HG02870 (cell line): Measurements from ENCODE around the gene LRRC3.
A peak's percentile ranks its signal among the peaks of the same experiment; 100 is the strongest.
"Not testable (repeated sequence)": the region's sequence is repeated elsewhere in the genome, so short reads cannot be mapped to it uniquely, and the experiment has no call there.

ENCODE experiments used
- ATAC-seq: cut with Tn5 transposase; IDR thresholded peaks from one replicate; pipeline ENCODE4 v1.9.1; 2021; ENCODE audit warnings: mild to moderate bottlenecking, moderate library complexity; ENCODE audit not compliant: unreplicated experiment

Gene LRRC3, protein sequence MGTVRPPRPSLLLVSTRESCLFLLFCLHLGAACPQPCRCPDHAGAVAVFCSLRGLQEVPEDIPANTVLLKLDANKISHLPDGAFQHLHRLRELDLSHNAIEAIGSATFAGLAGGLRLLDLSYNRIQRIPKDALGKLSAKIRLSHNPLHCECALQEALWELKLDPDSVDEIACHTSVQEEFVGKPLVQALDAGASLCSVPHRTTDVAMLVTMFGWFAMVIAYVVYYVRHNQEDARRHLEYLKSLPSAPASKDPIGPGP

GRCh38 chr21:44454747-44455523 lies at the start of gene LRRC3:
Gene LRRC3, plus strand, starts transcription at chr21:44455510. Its CDS starts 1,135 bp downstream, at chr21:44456645.
- no peak for ATAC-seq

DNA sequence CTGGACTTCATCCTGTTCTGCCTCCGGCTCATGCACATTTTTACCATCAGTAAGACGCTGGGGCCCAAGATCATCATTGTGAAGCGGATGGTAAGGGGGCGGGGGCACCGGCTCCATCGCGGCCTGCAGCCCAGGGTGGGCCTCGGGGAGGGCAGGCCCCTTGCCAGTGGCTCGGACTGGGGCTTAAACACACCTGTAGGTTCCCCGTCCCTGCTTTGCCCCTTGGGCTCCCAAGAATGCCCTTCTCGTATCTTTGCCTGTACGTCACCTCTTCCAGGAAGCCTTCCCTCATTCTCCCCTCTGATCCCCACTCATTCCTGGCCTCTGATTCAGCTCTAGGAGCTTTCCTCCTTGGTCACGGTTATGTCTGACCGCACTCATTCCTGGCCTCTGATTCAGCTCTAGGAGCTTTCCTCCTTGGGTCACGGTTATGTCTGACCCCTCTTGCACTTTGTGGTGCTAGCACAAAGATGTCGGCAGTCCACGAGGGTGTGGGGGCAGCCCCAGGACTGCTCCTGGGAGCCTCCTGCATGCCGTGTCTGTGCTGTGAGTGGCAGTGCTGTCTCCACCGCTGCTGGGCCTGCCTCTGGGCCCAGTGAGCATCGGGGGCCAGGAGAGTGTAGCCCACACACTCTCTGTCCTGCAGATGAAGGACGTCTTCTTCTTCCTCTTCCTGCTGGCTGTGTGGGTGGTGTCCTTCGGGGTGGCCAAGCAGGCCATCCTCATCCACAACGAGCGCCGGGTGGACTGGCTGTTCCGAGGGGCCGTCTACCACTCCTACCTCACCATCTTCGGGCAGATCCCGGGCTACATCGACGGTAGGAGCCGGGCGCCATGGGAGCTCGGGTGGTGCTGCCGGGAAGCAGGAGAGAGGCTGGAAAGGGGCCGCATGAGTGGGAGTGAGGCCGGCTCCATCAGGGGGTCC lies 49.1 kb upstream of the LRRC3 start:
- ATAC-seq = no peak

DNA sequence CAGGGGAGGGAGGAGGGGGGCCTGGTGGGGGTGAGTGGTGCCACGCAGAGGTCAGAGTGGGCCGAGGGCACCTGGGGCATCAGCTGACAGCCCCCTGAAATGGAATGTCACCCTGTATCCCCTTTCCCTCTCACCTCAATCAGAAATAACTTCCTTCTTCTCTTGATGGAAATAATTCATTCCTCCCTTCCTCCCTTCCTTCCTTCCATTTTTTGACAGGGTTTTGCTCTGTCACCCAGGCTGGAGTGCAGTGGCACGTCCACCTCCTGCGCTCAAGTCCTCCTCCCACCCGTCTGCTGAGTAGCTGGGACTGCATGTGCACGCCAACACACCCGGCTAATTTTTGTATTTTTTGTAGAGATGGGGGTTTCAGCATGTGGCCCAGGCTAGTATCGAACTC lies 48.4 kb upstream of the LRRC3 start:
- ATAC-seq = no peak

- ATAC-seq = peak; percentile 71
Observed at GRCh38 chr21:44407493-44407892, 47.8 kb upstream of the LRRC3 start.

DNA sequence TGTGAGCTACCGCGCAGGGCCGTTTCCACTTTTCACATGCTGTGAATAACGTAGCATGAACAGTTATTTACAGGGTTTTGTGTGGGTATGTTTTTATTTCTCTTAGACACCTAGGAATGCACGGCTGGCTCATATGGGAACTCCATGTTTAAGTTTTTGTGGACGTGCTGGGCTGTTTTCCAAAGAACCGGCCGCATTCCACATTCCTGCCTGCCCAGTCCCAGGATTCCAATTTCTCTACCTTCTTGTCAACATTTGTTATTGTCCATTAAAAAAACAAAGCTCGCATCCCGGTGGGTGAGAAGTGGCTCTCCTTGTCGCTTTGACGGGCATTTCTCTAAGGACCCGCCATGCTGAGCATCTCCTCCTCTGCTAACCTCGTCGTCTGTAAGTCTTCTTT lies 47.1 kb upstream of the LRRC3 start:
- no peak for ATAC-seq

- no peak for ATAC-seq
Observed at GRCh38 chr21:44413566-44414290, 41.6 kb upstream of the LRRC3 start.

DNA sequence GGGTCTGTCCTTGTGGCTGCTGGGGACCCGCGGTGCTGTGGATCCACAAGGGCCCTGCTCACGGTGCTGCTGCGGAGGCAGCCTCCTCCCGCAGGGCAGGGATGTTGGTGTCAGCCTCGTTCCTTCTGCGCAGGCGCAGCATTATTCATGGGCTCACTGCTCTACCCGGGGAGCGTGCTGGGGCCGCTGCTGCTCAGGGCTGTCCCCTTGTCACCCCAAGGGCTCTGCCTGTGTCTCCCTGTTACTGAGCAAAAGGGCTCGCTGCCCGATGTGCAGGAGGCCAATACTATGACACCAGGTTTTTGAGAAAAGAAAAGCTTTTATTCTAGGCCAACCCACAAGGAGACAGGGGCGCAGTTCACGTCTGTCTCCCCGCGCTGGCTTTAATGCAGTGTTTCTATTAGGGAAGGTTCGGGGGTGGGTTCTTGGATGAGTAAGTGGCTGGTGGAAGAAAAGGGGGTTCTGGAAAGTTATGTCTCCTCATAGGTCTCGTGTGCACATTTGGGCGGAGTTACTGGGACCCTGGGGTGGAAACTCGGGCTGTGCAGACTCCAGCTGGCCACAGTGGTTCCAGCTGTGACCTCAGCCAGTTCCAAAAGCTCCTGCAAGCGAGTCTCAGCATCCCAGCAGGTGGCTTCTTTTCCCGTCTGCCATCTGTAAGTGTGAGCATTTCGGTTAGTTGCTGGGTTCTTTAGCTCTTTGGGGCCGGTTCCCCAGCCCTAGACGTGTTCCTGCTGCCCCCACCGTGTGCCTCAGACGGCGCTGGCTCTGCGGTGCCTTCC lies 40.8 kb upstream of the LRRC3 start:
- no peak for ATAC-seq

GRCh38 chr21:44415073-44416025 lies 40.0 kb upstream of the LRRC3 start:
- ATAC-seq = no peak

GRCh38 chr21:44416193-44416592 lies 39.1 kb upstream of the LRRC3 start:
- no peak for ATAC-seq

GRCh38 chr21:44417621-44418107 lies 37.6 kb upstream of the LRRC3 start:
- ATAC-seq = not testable (repeated sequence)

- no peak for ATAC-seq
Observed at GRCh38 chr21:44418108-44418875, 37.0 kb upstream of the LRRC3 start.

GRCh38 chr21:44418876-44419230 lies 36.5 kb upstream of the LRRC3 start:
- ATAC-seq = no peak

DNA sequence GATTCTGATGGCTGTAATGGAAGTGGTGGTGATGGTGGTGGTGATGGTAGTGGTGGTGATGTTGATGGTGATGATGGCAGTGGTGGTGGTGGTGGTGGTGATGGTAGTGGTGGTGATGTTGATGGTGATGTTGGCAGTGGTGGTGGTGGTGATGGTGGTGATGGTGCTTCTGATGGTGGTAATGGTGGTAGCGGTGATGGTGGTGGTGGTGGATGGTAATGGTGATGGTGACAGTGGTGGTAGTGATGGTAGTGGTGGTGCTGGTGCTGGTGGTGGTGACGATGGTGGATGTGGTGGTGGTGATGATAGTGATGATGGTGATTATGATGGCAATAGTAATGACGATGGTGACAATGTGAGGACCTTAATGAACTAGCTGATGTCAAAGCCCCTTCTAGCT lies 35.6 kb upstream of the LRRC3 start:
- no peak for ATAC-seq

DNA sequence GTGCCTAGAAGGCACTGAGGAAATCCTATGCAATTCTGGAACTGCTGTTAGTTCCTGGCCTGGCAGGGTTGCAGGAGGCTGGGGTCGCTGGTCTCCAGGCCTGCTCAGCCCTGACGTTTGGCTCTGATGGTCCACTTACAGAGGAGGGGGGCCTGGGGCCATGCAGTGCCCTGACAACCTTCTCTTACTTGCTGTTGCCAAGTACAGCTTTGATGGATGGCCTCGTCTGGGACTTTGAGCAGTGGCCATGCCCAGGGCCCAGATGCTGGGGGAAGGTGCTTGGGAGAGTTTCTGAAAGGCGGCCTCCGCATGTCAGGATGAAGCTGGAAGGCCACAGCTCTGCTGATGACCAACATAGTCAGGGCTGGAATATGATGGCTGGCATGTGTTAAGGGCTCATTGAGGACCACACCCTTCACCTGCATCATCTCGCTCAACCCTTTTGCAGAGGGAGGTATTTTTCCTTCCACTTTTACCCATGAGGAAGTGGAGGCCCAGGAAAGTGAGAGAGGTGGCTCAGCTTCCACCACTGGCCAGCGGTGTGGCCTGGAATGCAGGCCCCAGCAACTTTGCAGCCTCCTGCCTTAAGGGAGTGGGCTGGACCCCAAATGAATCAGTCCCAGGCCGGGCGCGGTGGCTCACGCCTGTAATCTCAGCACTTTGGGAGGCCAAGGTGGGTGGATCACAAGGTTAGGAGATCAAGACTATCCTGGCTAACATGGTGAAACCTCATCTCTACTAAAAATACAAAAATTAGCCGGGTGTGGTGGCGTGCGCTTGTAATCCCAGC lies 34.7 kb upstream of the LRRC3 start:
- ATAC-seq = no peak

DNA sequence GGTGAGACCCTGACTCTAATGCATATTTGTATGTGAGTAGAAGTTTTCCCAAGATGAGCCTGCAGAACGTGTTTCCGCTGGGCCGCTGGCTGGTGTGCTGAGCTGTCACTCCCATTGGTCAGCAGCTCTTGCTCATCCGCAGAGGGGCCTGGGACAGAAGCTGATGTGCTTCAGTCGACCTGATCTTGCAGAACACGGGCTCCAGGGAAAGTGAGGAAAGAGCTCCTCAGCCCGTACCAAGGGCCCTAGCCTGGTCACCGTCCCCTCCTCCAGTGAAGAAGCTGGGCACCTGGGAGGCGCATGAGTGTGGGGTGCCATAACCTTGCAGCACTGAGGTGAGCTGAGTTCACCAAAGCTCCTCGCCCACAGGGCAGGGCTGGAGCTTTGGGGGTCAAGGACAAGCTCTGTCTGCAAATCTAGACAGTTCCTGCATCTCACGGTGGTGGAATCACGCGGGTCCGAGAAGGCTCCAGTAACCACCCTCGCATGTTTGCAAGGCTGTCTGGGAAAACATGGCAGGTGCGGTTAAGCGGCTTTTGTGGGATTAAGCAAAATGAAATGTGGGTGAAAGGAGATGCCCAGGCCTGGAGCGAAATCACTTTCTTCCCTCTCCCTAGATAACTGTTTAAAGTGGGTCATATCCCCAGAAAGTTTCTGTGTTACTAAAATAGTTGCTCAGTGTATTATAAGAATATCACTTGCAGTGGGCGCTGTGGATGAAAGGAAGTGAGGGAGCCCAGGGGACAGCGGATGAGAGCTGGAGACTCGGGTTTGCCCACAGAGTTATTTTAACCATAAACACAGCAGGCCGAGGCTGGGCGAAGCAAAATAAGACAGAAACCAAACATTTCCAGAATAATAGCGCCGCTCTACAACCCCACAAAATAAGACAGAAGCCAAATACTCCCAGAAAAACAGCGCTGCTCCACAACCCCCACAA lies 33.1 kb upstream of the LRRC3 start:
- no peak for ATAC-seq

GRCh38 chr21:44423312-44423821 lies 31.9 kb upstream of the LRRC3 start:
- no peak for ATAC-seq
